Embryonic facial prominence (tissue), 1 donor: Measurements from ENCODE around the gene GNG2.

ENCODE experiments used
- DNase-seq: peaks from one replicate; pipeline ENCODE4 v3.0.0-alpha.2; 2016; ENCODE audit errors: extremely low spot score

The GNG2 gene

GRCh38 chr14:51993285-51993920, 133.0 kb downstream of the GNG2 start:
- no peak for DNase-seq

- DNase-seq, result no peak
Observed at GRCh38 chr14:51996148-51996746, 135.8 kb downstream of the GNG2 start.

GRCh38 chr14:51998348-51998747, 137.9 kb downstream of the GNG2 start:
- DNase-seq, result no peak

GRCh38 chr14:51999084-51999483, 138.7 kb downstream of the GNG2 start:
- DNase-seq, result no peak

- no peak for DNase-seq
Observed at GRCh38 chr14:52000019-52000582, 139.7 kb downstream of the GNG2 start.

DNA sequence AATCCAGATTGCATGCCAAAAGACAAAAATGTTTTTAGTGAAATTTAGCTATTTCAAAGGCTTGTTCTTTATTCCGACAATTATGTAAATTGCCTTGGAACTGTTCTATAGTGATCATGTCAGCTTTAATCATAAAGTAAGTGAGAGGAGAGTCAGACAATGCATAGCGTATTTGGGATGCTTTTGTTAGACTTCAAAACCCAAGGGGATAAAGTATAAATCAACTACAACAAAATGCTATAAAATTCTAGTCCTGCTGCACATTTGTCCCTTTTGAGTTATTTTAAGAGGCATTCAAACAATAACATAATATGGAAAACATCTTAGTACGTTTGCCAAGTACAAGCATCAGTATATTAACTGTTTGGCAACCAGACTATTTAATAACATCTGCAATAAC, 140.3 kb downstream of the GNG2 start:
- no peak for DNase-seq

DNA sequence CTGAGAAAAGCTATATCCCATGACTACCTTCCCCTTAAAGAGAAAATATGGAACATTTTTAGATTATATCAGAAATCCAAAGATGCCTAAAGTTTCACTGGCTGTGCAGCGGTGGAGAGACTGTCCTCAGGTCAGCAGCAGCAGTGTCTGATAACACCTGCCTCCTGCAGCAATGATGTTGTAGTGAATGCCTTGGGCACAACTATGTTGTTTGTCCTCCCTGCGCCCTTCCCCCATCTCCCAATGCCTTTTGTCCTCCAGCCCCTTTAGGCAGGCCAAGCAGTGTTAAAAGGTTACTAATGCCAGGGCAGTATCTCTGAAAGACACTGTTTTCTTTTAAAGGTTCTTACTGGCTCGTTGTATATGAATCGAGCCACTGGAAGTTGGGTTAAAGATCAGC, 142.1 kb downstream of the GNG2 start:
- DNase-seq, result no peak

GRCh38 chr14:52003324-52003723, 142.9 kb downstream of the GNG2 start:
- DNase-seq, result no peak

GRCh38 chr14:52005625-52006024, 145.2 kb downstream of the GNG2 start:
- no peak for DNase-seq

DNA sequence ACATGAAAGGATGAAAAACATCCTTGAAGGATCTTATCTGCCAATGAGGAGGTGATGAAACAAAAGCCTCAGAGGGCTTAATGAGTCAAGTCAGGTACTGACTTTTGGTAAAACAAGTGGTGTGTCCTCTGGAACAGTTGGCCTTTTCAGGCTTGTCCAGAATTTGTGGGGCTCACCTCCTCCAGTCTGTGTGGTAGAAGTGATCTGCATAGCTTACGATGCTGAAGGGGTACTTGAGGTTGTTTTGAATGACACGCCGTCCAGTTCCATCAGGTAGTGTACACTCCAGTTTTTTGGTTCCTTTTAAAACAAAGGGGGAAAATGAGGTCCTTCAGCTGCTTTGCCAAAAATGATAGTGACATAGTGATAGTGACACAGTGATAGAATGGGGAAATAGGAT, 145.9 kb downstream of the GNG2 start:
- no peak for DNase-seq

DNA sequence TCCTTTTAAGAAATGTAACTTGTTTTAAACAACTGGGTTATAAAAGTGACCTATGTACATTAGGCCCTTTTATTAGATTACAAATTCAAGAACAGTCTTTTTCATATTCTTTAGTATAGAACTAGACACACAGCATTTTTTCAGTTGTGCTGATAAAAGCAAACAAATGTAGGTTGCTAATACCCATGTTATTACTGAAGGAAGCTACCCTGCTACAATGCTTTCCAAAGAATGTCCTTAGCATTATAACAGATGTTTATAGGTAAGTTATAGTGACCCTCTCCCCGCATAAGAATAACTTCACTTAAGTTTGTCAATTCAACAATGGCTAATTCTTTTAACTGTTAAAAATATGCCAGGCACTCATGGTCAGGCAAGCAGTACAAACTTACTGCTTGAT, 146.8 kb downstream of the GNG2 start:
- no peak for DNase-seq

GRCh38 chr14:52007637-52008036, 147.2 kb downstream of the GNG2 start:
- DNase-seq, result no peak

- no peak for DNase-seq
Observed at GRCh38 chr14:52008136-52008535, 147.7 kb downstream of the GNG2 start.

- no peak for DNase-seq
Observed at GRCh38 chr14:52010173-52010693, 149.8 kb downstream of the GNG2 start.

GRCh38 chr14:52011523-52011922, 151.1 kb downstream of the GNG2 start:
- DNase-seq, result no peak

GRCh38 chr14:52012635-52013034, 152.2 kb downstream of the GNG2 start:
- no peak for DNase-seq

DNA sequence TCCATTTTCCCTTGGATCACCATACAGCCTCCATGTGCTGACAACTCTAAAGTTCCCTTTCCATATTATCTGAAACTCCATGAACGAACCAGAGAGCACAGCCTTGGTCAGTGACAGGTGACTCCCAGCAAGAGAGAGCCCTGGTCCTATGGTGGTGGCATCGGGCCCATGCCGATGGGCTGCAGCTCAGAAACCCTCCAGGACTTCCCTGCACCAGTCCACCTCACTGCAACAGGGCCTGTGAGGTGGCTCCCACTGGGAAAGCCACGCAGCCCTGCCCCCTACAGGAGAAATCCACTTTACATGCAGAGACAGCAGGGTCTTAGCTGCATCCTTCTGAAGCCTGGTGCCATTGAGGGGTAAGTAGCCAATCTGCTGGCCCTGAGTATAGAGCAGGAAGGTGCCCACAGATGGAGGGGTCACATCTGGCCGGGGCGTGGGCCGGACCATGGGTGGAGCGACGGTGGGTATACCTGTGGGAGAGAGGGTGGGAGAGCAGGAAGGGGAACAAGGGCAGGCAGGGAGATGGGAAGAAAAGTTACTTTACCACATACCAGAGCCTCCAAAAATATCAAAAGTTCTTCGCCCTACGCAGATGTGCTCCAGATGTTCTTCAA, 153.7 kb downstream of the GNG2 start:
- DNase-seq, result no peak

DNA sequence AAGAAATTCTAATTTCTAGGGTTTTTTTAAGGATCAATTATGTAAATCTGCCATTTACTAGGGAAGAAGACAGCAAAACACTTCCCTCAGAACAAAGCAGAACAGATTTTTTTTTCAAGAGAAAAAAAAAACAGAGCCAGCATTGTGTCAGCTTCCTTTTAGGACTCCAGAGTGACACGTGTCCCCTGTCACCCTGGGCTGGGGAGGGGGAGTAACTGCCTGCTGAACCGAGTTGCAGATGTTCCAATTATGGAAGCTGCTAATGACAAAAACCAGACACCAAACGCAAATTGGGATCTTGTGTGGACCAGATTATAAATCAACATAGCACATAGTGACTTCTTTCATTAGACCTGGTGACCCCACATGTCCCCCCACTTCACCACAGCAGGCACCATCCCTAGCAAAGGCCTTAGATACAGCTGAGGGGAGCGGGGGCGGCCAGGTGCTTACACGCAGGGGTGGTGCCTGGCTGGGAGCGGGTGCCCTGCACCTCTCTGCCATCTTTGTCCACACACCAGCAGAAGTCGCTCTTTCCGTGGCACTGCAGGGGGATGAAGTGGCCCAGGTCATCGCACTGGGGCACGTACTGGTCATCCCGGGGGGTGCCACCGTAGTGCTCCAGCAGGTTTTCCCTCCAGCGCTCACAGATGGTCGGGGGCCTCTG, 154.3 kb downstream of the GNG2 start:
- DNase-seq, result no peak

- no peak for DNase-seq
Observed at GRCh38 chr14:52015411-52016030, 155.1 kb downstream of the GNG2 start.

- DNase-seq, result no peak
Observed at GRCh38 chr14:52018252-52018651, 157.8 kb downstream of the GNG2 start.

- DNase-seq, result no peak
Observed at GRCh38 chr14:52018970-52019369, 158.6 kb downstream of the GNG2 start.
